Stromal cell of bone marrow (primary cell): ENCODE data around the gene EFCAB11.

Source experiments
- DNase-seq: peaks from one replicate; pipeline ENCODE4 v3.0.0-alpha.2; 2012; ENCODE audit warnings: low read depth

The EFCAB11 gene

DNA sequence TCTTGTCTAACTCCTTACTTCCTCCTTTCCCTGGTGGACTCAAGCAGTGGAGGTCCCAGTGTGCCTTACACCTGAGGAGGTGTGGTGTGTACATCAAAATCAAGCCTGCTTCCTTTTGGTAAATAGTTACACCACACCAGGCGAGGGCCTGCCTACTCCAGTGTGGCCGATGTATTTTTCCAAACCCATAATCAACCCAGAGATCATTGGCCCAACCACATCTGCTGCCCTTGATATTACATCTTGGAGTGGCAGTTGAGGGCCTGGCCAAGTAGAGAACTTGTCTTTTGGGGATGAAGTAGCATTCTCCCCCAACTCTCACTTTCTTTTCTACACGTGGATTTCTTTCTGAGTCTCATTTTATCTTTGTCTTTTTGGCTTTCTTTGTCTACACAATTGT, 187.4 kb downstream of the EFCAB11 start:
- no peak for DNase-seq

DNA sequence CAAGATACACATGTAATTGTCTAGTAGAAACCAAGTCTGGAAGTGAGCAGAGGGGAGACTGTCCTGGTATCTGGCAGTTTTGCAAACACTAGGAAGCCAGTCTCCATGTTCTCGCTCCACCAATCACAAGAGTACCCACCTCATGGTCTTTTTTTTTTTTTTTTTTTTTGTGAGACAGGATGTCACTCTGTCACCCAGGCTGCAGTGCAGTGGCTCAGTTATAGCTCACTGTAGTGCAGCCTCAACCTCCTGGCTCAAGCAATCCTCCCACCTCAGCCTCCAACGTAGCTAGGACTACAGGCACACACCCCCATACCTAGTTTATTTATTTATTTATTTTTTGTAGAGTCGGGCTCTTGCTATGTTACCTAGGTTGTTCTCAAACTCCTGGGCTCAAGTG, 189.2 kb downstream of the EFCAB11 start:
- no peak for DNase-seq

DNA sequence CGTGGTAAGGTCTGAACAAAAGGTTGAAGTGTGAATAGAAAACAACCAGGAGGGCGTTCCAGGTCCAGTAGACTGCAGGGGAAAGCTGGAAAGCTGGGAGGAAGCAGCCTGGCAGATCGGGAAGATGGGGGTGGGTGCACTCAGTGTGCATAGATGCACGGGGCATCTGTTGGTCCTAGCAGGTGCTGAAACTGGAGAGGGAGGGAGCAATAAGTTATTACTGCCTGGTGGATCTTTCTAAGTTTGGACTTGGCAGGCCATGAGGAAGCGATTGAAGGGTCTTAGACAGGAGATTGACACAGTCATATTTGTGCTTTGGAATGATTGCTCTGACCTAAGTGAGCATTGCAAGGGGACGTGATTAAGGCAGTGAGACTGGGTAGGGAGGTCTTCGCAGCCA, 194.4 kb downstream of the EFCAB11 start:
- DNase-seq = no peak

DNA sequence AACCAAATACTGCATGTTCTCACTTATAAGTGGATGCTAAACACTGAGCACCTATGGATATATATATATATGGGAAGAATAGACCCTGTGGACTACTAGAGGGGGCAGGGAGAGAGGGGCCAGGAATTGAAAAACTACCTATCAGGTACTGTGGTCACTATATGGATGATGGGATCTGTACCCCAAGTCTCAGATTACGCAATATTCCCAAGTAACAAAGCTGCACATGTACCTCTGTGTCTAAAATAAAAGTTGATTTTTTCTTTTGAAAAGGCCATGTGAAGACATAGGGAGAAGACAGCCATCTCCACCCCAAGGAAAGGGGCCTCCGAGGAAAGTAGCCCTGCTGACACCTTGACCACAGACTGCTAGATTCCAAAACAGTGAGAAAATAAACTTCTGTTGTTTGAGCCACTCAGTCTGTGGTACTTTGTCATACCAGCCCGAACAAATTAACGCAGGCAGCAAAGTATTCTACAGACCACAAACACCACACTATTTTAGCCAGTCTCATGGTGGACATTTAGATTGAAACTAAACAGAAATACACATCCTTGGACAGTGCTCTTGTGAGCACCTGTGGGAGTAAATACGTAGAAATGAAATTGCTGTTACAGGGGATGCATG, 197.1 kb downstream of the EFCAB11 start:
- DNase-seq = no peak

DNA sequence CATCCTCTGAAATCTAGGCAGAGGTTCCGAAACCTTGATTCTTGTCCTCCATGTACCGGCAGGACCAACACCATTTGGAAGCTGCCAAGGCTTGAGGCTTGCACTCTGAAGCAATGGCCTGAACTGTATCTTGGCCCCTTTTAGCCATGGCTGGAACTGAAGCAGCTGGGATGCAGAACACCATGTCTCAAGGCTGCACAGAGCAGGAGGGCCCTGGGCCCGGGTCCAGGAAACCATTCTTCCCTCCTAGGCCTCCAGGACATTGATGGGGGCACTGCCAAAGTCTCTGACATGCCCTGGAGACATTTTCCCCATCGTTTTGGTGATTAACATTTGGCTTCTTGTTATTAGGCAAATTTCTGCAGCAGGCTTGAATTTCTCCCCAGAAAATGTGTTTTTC, 198.7 kb downstream of the EFCAB11 start:
- no peak for DNase-seq

DNA sequence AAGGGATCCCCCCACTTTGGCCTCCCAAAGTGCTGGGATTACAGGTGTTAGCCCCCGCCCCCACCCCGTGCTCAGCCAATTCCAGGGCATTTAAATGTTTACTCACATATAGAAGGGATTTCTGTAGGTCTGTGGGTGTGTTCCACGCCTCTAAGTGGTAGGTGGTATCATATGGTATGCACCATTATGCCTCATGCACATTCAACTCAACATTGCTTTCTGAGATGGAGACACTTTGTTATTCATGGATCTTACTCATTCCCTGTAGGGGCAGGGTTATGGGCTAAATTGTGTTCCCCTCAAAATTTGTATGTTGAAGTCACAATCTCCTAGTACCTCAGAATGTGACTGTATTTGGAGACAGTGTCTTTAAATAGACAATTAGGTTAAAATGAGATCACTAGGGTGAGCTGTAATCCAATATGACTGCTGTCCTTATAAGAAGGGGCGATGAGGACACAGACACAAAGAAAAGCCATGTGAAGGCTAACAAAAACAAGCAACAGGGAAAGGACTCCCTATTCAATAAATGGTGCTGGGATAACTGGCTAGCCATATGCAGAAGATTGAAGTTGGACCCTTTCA, 200.6 kb downstream of the EFCAB11 start:
- DNase-seq = no peak

DNA sequence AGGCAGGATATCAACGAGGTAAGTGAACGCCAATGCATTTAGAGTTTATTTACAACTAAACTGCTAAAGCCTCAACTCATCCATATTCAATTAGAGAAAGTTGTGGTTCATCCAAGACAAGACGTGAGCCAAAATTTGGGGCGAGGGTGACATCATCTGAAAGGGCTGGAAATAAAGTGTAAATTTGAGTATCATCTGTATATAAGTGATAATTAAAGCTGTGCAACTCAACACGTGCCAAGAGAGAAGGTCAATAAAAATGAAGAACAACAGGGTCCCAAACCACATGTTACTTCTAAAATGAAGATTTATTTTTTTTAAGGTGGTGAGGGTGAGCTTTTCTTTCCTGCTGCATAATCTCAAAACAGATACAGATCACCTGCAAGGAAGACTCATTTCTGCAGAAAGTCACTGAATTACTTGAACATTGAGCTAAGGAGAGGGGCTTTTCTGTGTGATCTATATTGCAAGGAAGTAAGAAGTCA, 203.6 kb downstream of the EFCAB11 start:
- DNase-seq = no peak

DNA sequence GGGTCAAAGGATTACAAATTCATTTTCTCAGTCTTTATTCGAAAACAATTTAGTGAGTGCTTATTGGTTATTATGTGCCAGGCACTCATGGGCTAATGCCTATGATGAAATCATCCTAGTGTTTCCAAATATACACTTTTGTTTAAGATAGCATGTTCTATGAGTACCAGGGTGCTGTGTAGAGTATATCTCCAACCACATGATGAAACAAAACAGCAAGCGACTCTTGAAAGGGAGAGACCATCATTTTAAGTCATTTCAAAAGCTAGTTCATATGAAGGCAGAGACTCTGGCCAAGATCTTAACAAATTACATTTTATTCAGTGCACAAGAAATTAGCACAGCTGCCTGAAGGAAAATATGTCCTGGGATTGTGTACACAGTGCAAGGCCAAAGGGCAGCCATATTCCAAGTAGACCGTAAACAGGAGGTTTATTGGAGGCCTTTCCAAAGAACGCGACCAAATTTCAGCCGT, 204.2 kb downstream of the EFCAB11 start:
- no peak for DNase-seq

DNA sequence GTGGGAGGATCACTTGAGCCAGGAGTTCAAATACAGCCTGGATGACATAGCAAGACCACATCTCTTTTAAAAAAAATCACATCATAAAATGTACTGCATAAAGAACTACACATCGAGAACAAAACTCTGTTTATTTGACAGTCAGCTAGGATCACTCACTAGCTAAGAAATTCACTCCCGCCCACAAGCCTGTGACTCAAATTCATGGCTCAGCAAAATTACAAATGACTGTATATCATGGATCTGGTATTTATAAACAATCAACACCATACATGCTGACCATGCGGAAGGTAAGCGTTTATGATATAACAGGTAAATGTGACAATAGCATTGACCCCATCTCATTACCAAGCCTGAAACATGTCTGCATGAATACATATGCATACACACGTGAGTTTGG, 206.5 kb downstream of the EFCAB11 start:
- peak; percentile 10 for DNase-seq

DNA sequence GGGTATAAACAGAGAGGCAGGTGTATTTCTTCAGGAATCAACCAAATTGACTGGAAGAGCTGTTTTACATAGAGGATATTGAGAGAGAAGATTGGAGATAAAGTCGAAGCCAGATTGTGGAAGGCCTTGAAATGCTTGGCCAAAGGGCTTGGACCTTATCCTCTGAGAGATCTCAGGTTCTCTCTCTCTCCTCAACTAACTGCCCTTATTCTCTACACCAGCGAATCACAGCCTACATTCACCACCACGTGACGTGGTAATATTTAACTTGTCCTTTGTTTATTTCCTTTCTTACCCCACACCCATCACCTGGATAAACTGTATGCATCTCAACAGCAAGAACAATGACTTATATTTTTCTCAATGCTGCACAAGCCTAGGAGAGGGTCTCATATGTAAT, 207.4 kb downstream of the EFCAB11 start:
- no peak for DNase-seq

DNA sequence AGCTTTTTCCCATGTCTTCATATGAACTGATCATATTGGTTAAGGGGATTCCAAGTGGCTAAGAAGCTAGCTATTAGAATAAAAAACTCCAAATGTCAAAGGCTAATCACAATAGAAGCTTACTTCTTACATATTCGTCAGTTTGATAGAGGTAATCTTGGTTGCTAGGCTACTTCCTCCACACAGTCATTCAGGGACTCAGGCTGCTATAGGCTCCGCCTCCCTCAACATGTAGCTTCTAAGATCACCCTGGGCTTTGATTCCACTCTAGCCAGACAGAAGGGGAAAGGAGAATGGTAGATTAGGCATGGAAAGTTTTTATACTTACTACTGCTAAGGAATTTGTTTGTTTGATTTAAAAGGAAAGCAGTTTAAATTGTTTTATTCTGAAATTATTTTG, 207.9 kb downstream of the EFCAB11 start:
- no peak for DNase-seq

DNA sequence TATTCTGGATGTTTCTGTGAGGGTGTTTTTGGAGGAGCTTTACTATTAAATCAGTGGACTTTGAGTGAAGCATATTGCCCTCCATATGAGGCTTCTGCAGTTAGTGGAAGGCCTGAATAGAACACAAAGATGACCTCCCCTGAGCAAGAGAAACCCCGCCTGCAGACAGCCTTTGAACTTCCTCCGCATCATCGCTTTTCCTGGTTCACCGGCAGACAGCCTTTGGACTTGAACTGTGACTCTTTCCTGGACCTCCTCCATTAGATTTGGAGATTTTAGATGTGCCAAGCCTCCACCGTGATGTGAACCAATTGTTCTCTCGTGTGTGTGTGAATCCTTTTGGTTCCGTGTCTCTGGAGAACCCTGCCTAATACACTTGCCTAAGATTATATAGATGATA, 208.4 kb downstream of the EFCAB11 start:
- no peak for DNase-seq
